ENCODE measurements around the gene PIK3CB.

GRCh38 chr3:138670407-138670806 lies 164.3 kb downstream of the PIK3CB start:
- TF ChIP-seq CTCF (IDR thresholded peaks at IDR 0.05) (no peak), POLR2A (IDR thresholded peaks at IDR 0.05) (no peak)

Measured in prostate gland (tissue), 2 donors.